ENCODE results near the gene GALP. TPM values are rescaled to one million over a fixed set of nuclear protein-coding genes. Genes with fewer than 3 reads are reported as not detected.

GALP gene
- total and polyA plus RNA-seq, 2 experiments from 2014 or later, result not detected

DNA sequence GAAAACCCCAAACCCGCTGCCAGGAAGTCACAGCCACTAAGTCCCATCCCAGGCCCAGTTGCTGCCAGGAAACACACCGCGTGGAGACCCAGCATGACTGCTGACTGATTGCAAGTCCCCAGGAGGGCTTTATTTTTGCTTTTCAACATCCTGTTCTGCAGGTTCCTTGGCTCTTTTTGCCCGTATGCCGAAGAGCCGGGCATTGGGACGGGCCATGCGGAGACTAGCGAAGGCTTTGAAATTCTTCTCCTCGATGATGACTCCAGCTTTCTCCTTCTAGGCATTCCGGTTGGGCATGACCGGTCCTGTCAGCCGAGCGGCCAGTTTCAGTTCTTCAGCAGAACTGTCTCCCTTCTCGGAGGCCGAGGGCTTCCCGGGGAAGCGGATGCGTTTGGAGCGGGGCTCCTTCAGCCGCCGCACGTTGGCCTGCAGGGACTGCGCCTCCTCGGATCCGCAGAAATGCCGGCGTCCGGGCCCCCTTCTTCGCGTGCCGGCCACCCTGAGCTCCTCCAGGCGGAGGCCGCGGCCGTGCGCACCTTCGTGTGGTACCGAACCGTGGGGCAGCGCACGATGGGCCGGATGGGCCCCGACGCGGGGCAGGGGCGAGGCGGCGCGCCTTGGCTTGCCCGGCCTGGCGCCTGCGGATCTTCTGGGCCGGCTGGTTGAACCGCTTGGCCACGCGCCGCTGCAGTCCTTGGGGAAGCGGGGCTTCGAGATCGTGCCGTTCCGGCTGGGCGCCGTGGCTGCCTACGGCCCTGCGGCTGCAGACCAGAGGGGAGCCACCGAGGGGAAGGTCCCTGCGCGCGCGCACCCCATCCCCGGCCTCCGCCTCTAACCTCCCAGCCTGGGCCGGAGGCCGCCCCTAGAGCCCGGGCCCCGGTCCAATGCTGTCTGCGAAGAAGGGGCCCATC, 41.5 kb downstream of the GALP start:
- peak overlapping the region; percentile 59 for H3K4me3 ChIP-seq
- H3K36me3 ChIP-seq (ENCODE audit: insufficient read depth), result no peaks in the 10 kb centered on the region
- H3K27me3 Mint-ChIP-seq (ENCODE audit: insufficient read depth, low read depth, poor library complexity), result peaks cover 8% of the 10 kb centered on the region
- H3K36me3 Mint-ChIP-seq (ENCODE audit: low read depth), result no peaks in the 10 kb centered on the region
- peak; percentile 77 for DNase-seq (ENCODE audit: low spot score)
- peaks cover 5% of the 10 kb centered on the region for H3K27me3 ChIP-seq (ENCODE audit: insufficient read depth)
- no peaks in the 10 kb centered on the region for H3K9me3 Mint-ChIP-seq
- H3K27ac Mint-ChIP-seq, result peak overlapping the region; percentile 89
- H3K4me1 ChIP-seq (ENCODE audit: insufficient read depth), result peaks cover 9% of the 10 kb centered on the region
- peak overlapping the region; percentile 84 for H3K4me2 ChIP-seq
- peak overlapping the region; percentile 74 for H3K27ac ChIP-seq (ENCODE audit: low read depth)
- peak; percentile 87 for ATAC-seq
- no peak for TF ChIP-seq NANOG (IDR thresholded peaks at IDR 0.05; ENCODE audit: borderline replicate concordance)
- TF ChIP-seq, protein P1, sequence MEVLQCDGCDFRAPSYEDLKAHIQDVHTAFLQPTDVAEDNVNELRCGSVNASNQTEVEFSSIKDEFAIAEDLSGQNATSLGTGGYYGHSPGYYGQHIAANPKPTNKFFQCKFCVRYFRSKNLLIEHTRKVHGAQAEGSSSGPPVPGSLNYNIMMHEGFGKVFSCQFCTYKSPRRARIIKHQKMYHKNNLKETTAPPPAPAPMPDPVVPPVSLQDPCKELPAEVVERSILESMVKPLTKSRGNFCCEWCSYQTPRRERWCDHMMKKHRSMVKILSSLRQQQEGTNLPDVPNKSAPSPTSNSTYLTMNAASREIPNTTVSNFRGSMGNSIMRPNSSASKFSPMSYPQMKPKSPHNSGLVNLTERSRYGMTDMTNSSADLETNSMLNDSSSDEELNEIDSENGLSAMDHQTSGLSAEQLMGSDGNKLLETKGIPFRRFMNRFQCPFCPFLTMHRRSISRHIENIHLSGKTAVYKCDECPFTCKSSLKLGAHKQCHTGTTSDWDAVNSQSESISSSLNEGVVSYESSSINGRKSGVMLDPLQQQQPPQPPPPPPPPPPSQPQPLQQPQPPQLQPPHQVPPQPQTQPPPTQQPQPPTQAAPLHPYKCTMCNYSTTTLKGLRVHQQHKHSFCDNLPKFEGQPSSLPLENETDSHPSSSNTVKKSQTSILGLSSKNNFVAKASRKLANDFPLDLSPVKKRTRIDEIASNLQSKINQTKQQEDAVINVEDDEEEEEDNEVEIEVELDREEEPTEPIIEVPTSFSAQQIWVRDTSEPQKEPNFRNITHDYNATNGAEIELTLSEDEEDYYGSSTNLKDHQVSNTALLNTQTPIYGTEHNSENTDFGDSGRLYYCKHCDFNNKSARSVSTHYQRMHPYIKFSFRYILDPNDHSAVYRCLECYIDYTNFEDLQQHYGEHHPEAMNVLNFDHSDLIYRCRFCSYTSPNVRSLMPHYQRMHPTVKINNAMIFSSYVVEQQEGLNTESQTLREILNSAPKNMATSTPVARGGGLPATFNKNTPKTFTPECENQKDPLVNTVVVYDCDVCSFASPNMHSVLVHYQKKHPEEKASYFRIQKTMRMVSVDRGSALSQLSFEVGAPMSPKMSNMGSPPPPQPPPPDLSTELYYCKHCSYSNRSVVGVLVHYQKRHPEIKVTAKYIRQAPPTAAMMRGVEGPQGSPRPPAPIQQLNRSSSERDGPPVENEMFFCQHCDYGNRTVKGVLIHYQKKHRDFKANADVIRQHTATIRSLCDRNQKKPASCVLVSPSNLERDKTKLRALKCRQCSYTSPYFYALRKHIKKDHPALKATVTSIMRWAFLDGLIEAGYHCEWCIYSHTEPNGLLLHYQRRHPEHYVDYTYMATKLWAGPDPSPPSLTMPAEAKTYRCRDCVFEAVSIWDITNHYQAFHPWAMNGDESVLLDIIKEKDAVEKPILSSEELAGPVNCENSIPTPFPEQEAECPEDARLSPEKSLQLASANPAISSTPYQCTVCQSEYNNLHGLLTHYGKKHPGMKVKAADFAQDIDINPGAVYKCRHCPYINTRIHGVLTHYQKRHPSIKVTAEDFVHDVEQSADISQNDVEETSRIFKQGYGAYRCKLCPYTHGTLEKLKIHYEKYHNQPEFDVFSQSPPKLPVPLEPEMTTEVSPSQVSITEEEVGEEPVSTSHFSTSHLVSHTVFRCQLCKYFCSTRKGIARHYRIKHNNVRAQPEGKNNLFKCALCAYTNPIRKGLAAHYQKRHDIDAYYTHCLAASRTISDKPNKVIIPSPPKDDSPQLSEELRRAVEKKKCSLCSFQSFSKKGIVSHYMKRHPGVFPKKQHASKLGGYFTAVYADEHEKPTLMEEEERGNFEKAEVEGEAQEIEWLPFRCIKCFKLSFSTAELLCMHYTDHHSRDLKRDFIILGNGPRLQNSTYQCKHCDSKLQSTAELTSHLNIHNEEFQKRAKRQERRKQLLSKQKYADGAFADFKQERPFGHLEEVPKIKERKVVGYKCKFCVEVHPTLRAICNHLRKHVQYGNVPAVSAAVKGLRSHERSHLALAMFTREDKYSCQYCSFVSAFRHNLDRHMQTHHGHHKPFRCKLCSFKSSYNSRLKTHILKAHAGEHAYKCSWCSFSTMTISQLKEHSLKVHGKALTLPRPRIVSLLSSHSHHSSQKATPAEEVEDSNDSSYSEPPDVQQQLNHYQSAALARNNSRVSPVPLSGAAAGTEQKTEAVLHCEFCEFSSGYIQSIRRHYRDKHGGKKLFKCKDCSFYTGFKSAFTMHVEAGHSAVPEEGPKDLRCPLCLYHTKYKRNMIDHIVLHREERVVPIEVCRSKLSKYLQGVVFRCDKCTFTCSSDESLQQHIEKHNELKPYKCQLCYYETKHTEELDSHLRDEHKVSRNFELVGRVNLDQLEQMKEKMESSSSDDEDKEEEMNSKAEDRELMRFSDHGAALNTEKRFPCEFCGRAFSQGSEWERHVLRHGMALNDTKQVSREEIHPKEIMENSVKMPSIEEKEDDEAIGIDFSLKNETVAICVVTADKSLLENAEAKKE (CRISPR knock-in tag; IDR thresholded peaks at IDR 0.05), result 0 out of 2 replicates have a peak, but pooled peaks have one; percentile 26
- H3K4me3 Mint-ChIP-seq, result peak overlapping the region; percentile 72
- no peaks in the 10 kb centered on the region for H3K79me2 ChIP-seq (replicated peaks; ENCODE audit: insufficient read depth)
- no peaks in the 10 kb centered on the region for H3K9me2 ChIP-seq (ENCODE audit: insufficient read depth)
- H2AFZ ChIP-seq, result peak overlapping the region; percentile 96
- peaks cover 12% of the 10 kb centered on the region for H3K4me1 Mint-ChIP-seq
- no peaks in the 10 kb centered on the region for H4K20me1 ChIP-seq (replicated peaks; ENCODE audit: insufficient read depth)
- 0 out of 2 replicates have a peak, but pooled peaks cover 4% of the 10 kb centered on the region for H3F3A ChIP-seq (replicated peaks; ENCODE audit: low read depth)

DNA sequence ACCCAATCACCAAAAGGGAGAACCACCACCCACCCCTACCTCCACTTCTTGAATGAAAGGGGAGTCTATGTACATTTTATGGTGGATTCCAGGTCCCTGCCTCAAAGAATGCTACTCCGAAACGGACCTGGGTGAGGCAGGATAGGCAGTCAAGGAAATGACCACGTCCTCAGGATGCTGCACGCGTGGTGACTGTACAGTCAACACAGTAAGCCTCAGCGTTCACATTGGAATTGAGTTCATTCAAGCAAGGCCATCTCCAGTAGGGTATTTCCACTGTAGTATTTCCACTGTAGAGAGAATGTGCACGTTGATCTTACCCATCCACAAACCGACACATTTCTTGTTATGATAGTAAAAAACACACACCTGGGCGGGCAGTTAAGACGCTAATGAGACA, 43.2 kb downstream of the GALP start:
- peaks cover 8% of the 10 kb centered on the region for H3K27me3 Mint-ChIP-seq (ENCODE audit: insufficient read depth, low read depth, poor library complexity)
- H3K4me3 ChIP-seq, result no peak overlapping the region
- H3K27me3 ChIP-seq (ENCODE audit: insufficient read depth), result peaks cover 5% of the 10 kb centered on the region
- no peak overlapping the region for H2AFZ ChIP-seq
- no peak overlapping the region for H3K27ac Mint-ChIP-seq
- H3K4me2 ChIP-seq, result no peak overlapping the region
- H3K79me2 ChIP-seq (replicated peaks; ENCODE audit: insufficient read depth), result no peaks in the 10 kb centered on the region
- no peak overlapping the region for H3K27ac ChIP-seq (ENCODE audit: low read depth)
- H3K4me3 Mint-ChIP-seq, result no peak overlapping the region
- H3K4me1 Mint-ChIP-seq, result peaks cover 12% of the 10 kb centered on the region
- no peak for DNase-seq (ENCODE audit: low spot score)
- H3K36me3 Mint-ChIP-seq (ENCODE audit: low read depth), result no peaks in the 10 kb centered on the region
- H4K20me1 ChIP-seq (replicated peaks; ENCODE audit: insufficient read depth), result no peaks in the 10 kb centered on the region
- H3K36me3 ChIP-seq (ENCODE audit: insufficient read depth), result no peaks in the 10 kb centered on the region
- peaks cover 9% of the 10 kb centered on the region for H3K4me1 ChIP-seq (ENCODE audit: insufficient read depth)
- 0 out of 2 replicates have a peak, but pooled peaks cover 4% of the 10 kb centered on the region for H3F3A ChIP-seq (replicated peaks; ENCODE audit: low read depth)
- no peaks in the 10 kb centered on the region for H3K9me2 ChIP-seq (ENCODE audit: insufficient read depth)
- no peaks in the 10 kb centered on the region for H3K9me3 Mint-ChIP-seq
- no peak for ATAC-seq
- TF ChIP-seq EZH2 (IDR thresholded peaks at IDR 0.05; ENCODE audit: low read depth, unreplicated experiment) (no peak), NANOG (IDR thresholded peaks at IDR 0.05; ENCODE audit: borderline replicate concordance) (no peak), EZH2phosphoT487 (IDR thresholded peaks at IDR 0.05; ENCODE audit: unreplicated experiment) (no peak), POLR2AphosphoS5 (IDR thresholded peaks at IDR 0.05; ENCODE audit: low read depth) (no peak)
- TF ChIP-seq, protein P2, sequence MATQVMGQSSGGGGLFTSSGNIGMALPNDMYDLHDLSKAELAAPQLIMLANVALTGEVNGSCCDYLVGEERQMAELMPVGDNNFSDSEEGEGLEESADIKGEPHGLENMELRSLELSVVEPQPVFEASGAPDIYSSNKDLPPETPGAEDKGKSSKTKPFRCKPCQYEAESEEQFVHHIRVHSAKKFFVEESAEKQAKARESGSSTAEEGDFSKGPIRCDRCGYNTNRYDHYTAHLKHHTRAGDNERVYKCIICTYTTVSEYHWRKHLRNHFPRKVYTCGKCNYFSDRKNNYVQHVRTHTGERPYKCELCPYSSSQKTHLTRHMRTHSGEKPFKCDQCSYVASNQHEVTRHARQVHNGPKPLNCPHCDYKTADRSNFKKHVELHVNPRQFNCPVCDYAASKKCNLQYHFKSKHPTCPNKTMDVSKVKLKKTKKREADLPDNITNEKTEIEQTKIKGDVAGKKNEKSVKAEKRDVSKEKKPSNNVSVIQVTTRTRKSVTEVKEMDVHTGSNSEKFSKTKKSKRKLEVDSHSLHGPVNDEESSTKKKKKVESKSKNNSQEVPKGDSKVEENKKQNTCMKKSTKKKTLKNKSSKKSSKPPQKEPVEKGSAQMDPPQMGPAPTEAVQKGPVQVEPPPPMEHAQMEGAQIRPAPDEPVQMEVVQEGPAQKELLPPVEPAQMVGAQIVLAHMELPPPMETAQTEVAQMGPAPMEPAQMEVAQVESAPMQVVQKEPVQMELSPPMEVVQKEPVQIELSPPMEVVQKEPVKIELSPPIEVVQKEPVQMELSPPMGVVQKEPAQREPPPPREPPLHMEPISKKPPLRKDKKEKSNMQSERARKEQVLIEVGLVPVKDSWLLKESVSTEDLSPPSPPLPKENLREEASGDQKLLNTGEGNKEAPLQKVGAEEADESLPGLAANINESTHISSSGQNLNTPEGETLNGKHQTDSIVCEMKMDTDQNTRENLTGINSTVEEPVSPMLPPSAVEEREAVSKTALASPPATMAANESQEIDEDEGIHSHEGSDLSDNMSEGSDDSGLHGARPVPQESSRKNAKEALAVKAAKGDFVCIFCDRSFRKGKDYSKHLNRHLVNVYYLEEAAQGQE (IDR thresholded peaks at IDR 0.05; ENCODE audit: unreplicated experiment), result no peak
- TF ChIP-seq, protein P3, sequence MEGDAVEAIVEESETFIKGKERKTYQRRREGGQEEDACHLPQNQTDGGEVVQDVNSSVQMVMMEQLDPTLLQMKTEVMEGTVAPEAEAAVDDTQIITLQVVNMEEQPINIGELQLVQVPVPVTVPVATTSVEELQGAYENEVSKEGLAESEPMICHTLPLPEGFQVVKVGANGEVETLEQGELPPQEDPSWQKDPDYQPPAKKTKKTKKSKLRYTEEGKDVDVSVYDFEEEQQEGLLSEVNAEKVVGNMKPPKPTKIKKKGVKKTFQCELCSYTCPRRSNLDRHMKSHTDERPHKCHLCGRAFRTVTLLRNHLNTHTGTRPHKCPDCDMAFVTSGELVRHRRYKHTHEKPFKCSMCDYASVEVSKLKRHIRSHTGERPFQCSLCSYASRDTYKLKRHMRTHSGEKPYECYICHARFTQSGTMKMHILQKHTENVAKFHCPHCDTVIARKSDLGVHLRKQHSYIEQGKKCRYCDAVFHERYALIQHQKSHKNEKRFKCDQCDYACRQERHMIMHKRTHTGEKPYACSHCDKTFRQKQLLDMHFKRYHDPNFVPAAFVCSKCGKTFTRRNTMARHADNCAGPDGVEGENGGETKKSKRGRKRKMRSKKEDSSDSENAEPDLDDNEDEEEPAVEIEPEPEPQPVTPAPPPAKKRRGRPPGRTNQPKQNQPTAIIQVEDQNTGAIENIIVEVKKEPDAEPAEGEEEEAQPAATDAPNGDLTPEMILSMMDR (conservative IDR thresholded peaks at IDR 0.05; ENCODE audit: low read depth in 2 of 2), result no peak
